Esophagus muscularis mucosa (tissue), 3 donors: Measurements from ENCODE around the gene ARMC2.

ENCODE experiments used
- POLR2A ChIP-seq: fragments of 450-650 bp; IDR thresholded peaks from one replicate; pipeline ENCODE4 v1.6.1; 2017; ENCODE audit warnings: antibody characterized with exemption, moderate library complexity, mild to moderate bottlenecking, low read depth
- POLR2AphosphoS5 ChIP-seq, 2 donors: sonication (generic); formaldehyde crosslinking; IDR thresholded peaks; one replicate each; pipeline ENCODE4 v1.6.1; 2017; ENCODE audit warnings: antibody characterized with exemption in 2 of 2
- TF ChIP-seq, protein P1 (sequence below), 3 experiments: fragments of 200-600 bp in 2 of 3; fragments of 450-650 bp in 1 of 3; sonication (generic) in 2 of 3; IDR thresholded peaks; one replicate each; pipeline ENCODE4 v1.5.1; 2017 to 2019; ENCODE audit warnings: antibody characterized with exemption in 3 of 3, mild to moderate bottlenecking in 2 of 3, moderate library complexity in 1 of 3

GRCh38 chr6:108961985-108962384, 113.8 kb downstream of the ARMC2 start:
- TF ChIP-seq, protein P1, sequence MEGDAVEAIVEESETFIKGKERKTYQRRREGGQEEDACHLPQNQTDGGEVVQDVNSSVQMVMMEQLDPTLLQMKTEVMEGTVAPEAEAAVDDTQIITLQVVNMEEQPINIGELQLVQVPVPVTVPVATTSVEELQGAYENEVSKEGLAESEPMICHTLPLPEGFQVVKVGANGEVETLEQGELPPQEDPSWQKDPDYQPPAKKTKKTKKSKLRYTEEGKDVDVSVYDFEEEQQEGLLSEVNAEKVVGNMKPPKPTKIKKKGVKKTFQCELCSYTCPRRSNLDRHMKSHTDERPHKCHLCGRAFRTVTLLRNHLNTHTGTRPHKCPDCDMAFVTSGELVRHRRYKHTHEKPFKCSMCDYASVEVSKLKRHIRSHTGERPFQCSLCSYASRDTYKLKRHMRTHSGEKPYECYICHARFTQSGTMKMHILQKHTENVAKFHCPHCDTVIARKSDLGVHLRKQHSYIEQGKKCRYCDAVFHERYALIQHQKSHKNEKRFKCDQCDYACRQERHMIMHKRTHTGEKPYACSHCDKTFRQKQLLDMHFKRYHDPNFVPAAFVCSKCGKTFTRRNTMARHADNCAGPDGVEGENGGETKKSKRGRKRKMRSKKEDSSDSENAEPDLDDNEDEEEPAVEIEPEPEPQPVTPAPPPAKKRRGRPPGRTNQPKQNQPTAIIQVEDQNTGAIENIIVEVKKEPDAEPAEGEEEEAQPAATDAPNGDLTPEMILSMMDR (IDR thresholded peaks at IDR 0.05): no peak
- TF ChIP-seq POLR2A: no peak
- TF ChIP-seq POLR2AphosphoS5 (IDR thresholded peaks at IDR 0.05): peak; percentile 58 to 73
